ENCODE data around the gene LSM5.

The LSM5 gene

DNA sequence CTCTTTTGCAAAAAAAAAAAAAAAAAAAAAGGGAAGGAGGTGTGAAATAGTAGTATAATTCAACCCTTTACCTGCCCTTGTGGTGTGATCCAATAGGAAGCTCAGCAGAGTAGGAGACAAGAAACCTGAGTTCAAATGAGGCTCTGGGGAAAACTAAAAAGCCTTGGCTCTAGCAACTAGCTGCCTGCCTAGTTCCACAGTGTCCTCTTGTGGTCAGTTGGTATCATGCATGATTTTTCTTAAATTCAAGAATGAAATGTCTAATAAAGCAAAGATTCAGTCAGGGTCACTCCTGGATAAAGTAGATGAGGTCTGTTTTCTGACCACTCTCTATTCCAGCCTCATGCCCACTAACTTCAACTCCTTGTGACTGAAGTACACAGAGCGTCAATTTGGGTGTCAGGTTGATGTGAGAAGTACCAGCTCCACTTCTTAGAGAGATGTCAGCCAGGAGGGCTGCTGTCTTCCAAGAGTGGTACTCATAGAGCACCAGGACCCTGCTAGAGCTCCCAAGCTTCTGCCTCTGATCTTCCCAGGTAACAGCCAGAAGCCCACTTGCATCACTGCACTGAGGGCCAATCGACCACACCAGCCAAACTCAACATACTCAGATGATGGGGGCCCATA lies 10.5 kb downstream of the LSM5 start:
- DNase-seq = peak; percentile 51
- peaks cover 0 to 6% of the 10 kb centered on the region in 2 experiments for H3K27me3 ChIP-seq (ENCODE audit: control insufficient read depth in 1 of 2, insufficient read depth in 1 of 2, low read length in 2 of 2)
- no peaks in the 10 kb centered on the region for H3K79me1 ChIP-seq (replicated peaks; ENCODE audit: low read length, poor library complexity, severe bottlenecking)
- H3K4me1 ChIP-seq (ENCODE audit: control insufficient read depth, insufficient read depth, low read depth, low read length) = no peaks in the 10 kb centered on the region
- H2BK15ac ChIP-seq (ENCODE audit: low read depth, poor library complexity, severe bottlenecking) = no peak overlapping the region
- H3K27ac ChIP-seq (ENCODE audit: low read length, poor library complexity, severe bottlenecking) = no peak overlapping the region
- H3K36me3 ChIP-seq (ENCODE audit: control insufficient read depth in 1 of 2, insufficient read depth in 2 of 2, low read depth in 1 of 2, low read length in 2 of 2) = no peaks in the 10 kb centered on the region
- no peak overlapping the region for H3K14ac ChIP-seq (ENCODE audit: low read length in 2 of 2)
- no peak overlapping the region for H4K8ac ChIP-seq (ENCODE audit: low read length)
- H3K23ac ChIP-seq (ENCODE audit: low read length in 2 of 2) = no peak overlapping the region
- H3K4me3 ChIP-seq (ENCODE audit: insufficient read depth in 1 of 2, low read depth in 1 of 2, low read length in 2 of 2) = no peak overlapping the region
- no peak overlapping the region for H2BK5ac ChIP-seq (ENCODE audit: low read depth, low read length, poor library complexity, severe bottlenecking)
- no peak overlapping the region for H2AFZ ChIP-seq (ENCODE audit: low read depth, low read length)
- no peak overlapping the region for H3K4me2 ChIP-seq (ENCODE audit: low read length, poor library complexity, severe bottlenecking)
- H2BK12ac ChIP-seq (ENCODE audit: low read length in 2 of 2) = no peak overlapping the region
- H4K91ac ChIP-seq (ENCODE audit: low read length) = no peak overlapping the region
- 8% methylated on average over 1 of the region's 2 CpGs for WGBS
- H3K4ac ChIP-seq (ENCODE audit: low read depth in 1 of 2, low read length in 2 of 2) = no peak overlapping the region
- no peaks in the 10 kb centered on the region for H3K9me3 ChIP-seq (ENCODE audit: control insufficient read depth, low read length)
- H2BK120ac ChIP-seq (ENCODE audit: low read depth, low read length) = no peak overlapping the region
- H3K18ac ChIP-seq (ENCODE audit: low read depth in 1 of 2, low read length in 2 of 2) = no peak overlapping the region
- H2AK5ac ChIP-seq (ENCODE audit: low read length, severe bottlenecking) = no peak overlapping the region
- H3K9ac ChIP-seq (ENCODE audit: low read length) = no peak overlapping the region

- Histone ChIP-seq H2AFZ (ENCODE audit: low read depth, low read length) (no peak overlapping the region), H2AK5ac (ENCODE audit: low read length, severe bottlenecking) (no peak overlapping the region), H3K23ac (ENCODE audit: low read length in 2 of 2) (no peak overlapping the region), H3K18ac (ENCODE audit: low read depth in 1 of 2, low read length in 2 of 2) (no peak overlapping the region), H3K4ac (ENCODE audit: low read depth in 1 of 2, low read length in 2 of 2) (no peak overlapping the region), H3K9me3 (ENCODE audit: control insufficient read depth, low read length) (no peaks in the 10 kb centered on the region), H2BK5ac (ENCODE audit: low read depth, low read length, poor library complexity, severe bottlenecking) (no peak overlapping the region), H3K14ac (ENCODE audit: low read length in 2 of 2) (no peak overlapping the region), H3K4me1 (ENCODE audit: control insufficient read depth, insufficient read depth, low read depth, low read length) (no peaks in the 10 kb centered on the region), H3K9ac (ENCODE audit: low read length) (no peak overlapping the region), H3K4me2 (ENCODE audit: low read length, poor library complexity, severe bottlenecking) (no peak overlapping the region), H3K79me1 (replicated peaks; ENCODE audit: low read length, poor library complexity, severe bottlenecking) (no peaks in the 10 kb centered on the region), H2BK12ac (ENCODE audit: low read length in 2 of 2) (no peak overlapping the region), H3K4me3 (ENCODE audit: insufficient read depth in 1 of 2, low read depth in 1 of 2, low read length in 2 of 2) (no peak overlapping the region), H3K36me3 (ENCODE audit: control insufficient read depth in 1 of 2, insufficient read depth in 2 of 2, low read depth in 1 of 2, low read length in 2 of 2) (no peaks in the 10 kb centered on the region), H3K27me3 (ENCODE audit: control insufficient read depth in 1 of 2, insufficient read depth in 1 of 2, low read length in 2 of 2) (peaks cover 0 to 6% of the 10 kb centered on the region in 2 experiments), H2BK15ac (ENCODE audit: low read depth, poor library complexity, severe bottlenecking) (no peak overlapping the region), H4K91ac (ENCODE audit: low read length) (no peak overlapping the region), H3K27ac (ENCODE audit: low read length, poor library complexity, severe bottlenecking) (no peak overlapping the region), H2BK120ac (ENCODE audit: low read depth, low read length) (no peak overlapping the region), H4K8ac (ENCODE audit: low read length) (no peak overlapping the region)
- WGBS = 78% methylated on average over 1 of the region's 1 CpG
- no peak for DNase-seq
Observed at GRCh38 chr7:32477649-32477980, 12.6 kb downstream of the LSM5 start.

- 88% methylated on average over 2 of the region's 3 CpGs for WGBS
- no peak overlapping the region for H2BK5ac ChIP-seq (ENCODE audit: low read depth, low read length, poor library complexity, severe bottlenecking)
- DNase-seq = no peak
Observed at GRCh38 chr7:32476816-32477648, 13.1 kb downstream of the LSM5 start.

GRCh38 chr7:32474008-32474407 lies 16.2 kb downstream of the LSM5 start:
- Histone ChIP-seq H2AFZ (ENCODE audit: low read depth, low read length) (no peak overlapping the region), H3K14ac (ENCODE audit: low read length in 2 of 2) (no peak overlapping the region), H3K4me1 (ENCODE audit: control insufficient read depth, insufficient read depth, low read depth, low read length) (no peaks in the 10 kb centered on the region), H3K4me3 (ENCODE audit: insufficient read depth in 1 of 2, low read depth in 1 of 2, low read length in 2 of 2) (no peak overlapping the region), H3K79me1 (replicated peaks; ENCODE audit: low read length, poor library complexity, severe bottlenecking) (no peaks in the 10 kb centered on the region), H3K9ac (ENCODE audit: low read length) (no peak overlapping the region), H3K23ac (ENCODE audit: low read length in 2 of 2) (no peak overlapping the region), H2BK12ac (ENCODE audit: low read length in 2 of 2) (no peak overlapping the region), H3K27ac (ENCODE audit: low read length, poor library complexity, severe bottlenecking) (peak overlapping the region; percentile 38), H2BK15ac (ENCODE audit: low read depth, poor library complexity, severe bottlenecking) (no peak overlapping the region), H3K9me3 (ENCODE audit: control insufficient read depth, low read length) (no peaks in the 10 kb centered on the region), H3K27me3 (ENCODE audit: control insufficient read depth in 1 of 2, insufficient read depth in 1 of 2, low read length in 2 of 2) (peaks cover 0 to 6% of the 10 kb centered on the region in 2 experiments), H3K4me2 (ENCODE audit: low read length, poor library complexity, severe bottlenecking) (no peak overlapping the region), H3K36me3 (ENCODE audit: control insufficient read depth in 1 of 2, insufficient read depth in 2 of 2, low read depth in 1 of 2, low read length in 2 of 2) (no peaks in the 10 kb centered on the region), H2AK5ac (ENCODE audit: low read length, severe bottlenecking) (no peak overlapping the region), H4K91ac (ENCODE audit: low read length) (no peak overlapping the region), H3K18ac (ENCODE audit: low read depth in 1 of 2, low read length in 2 of 2) (no peak overlapping the region), H3K4ac (ENCODE audit: low read depth in 1 of 2, low read length in 2 of 2) (no peak overlapping the region), H2BK5ac (ENCODE audit: low read depth, low read length, poor library complexity, severe bottlenecking) (no peak overlapping the region), H4K8ac (ENCODE audit: low read length) (no peak overlapping the region), H2BK120ac (ENCODE audit: low read depth, low read length) (no peak overlapping the region)
- DNase-seq = no peak
- no CpG with 5 or more reads among the region's 1 CpG for WGBS

More at GRCh38 chr7:32476816-32477648, 13.1 kb downstream of the LSM5 start:
- Histone ChIP-seq H2BK12ac (ENCODE audit: low read length in 2 of 2) (no peak overlapping the region), H3K4me1 (ENCODE audit: control insufficient read depth, insufficient read depth, low read depth, low read length) (no peaks in the 10 kb centered on the region), H2BK120ac (ENCODE audit: low read depth, low read length) (no peak overlapping the region), H3K4ac (ENCODE audit: low read depth in 1 of 2, low read length in 2 of 2) (no peak overlapping the region), H3K4me2 (ENCODE audit: low read length, poor library complexity, severe bottlenecking) (no peak overlapping the region), H2AFZ (ENCODE audit: low read depth, low read length) (no peak overlapping the region), H4K91ac (ENCODE audit: low read length) (no peak overlapping the region), H2BK15ac (ENCODE audit: low read depth, poor library complexity, severe bottlenecking) (no peak overlapping the region), H3K27me3 (ENCODE audit: control insufficient read depth in 1 of 2, insufficient read depth in 1 of 2, low read length in 2 of 2) (peaks cover 0 to 6% of the 10 kb centered on the region in 2 experiments), H3K18ac (ENCODE audit: low read depth in 1 of 2, low read length in 2 of 2) (no peak overlapping the region), H3K36me3 (ENCODE audit: control insufficient read depth in 1 of 2, insufficient read depth in 2 of 2, low read depth in 1 of 2, low read length in 2 of 2) (no peaks in the 10 kb centered on the region), H2AK5ac (ENCODE audit: low read length, severe bottlenecking) (no peak overlapping the region), H3K9ac (ENCODE audit: low read length) (no peak overlapping the region), H3K9me3 (ENCODE audit: control insufficient read depth, low read length) (no peaks in the 10 kb centered on the region), H3K23ac (ENCODE audit: low read length in 2 of 2) (no peak overlapping the region), H3K27ac (ENCODE audit: low read length, poor library complexity, severe bottlenecking) (no peak overlapping the region), H3K79me1 (replicated peaks; ENCODE audit: low read length, poor library complexity, severe bottlenecking) (no peaks in the 10 kb centered on the region), H3K14ac (ENCODE audit: low read length in 2 of 2) (no peak overlapping the region), H4K8ac (ENCODE audit: low read length) (no peak overlapping the region), H3K4me3 (ENCODE audit: insufficient read depth in 1 of 2, low read depth in 1 of 2, low read length in 2 of 2) (no peak overlapping the region)

Data from mesenchymal stem cell (in vitro differentiated cells and primary cell).